Measurements from ENCODE around the gene RIMBP3B.
"Not testable (repeated sequence)": the region's sequence is repeated elsewhere in the genome, so short reads cannot be mapped to it uniquely, and the experiment has no call there.

The RIMBP3B gene

DNA sequence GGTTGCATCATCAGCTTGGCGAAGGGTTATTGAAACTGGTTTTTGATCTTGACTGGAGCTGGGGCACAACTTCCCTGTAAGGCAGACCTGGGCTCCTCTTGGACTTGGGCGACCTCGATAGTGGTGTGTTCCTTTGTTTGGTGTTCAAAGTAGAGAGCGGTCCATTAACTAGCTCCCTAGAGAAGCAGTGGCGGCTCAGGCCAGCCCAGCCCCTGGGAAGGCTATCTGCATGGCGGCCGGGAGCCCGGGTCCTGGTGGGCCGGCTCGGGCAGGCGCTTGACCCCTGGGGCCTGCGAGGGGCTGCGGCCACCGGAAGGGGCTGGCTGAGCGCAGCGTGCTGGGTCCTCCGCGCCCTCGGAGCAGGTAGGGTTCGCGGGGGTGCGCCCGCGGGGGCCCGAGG, 32.8 kb downstream of the RIMBP3B start:
- in situ Hi-C loops (cut with MboI; ENCODE audit: low sequenced_read_pairs), result not testable (repeated sequence)

DNA sequence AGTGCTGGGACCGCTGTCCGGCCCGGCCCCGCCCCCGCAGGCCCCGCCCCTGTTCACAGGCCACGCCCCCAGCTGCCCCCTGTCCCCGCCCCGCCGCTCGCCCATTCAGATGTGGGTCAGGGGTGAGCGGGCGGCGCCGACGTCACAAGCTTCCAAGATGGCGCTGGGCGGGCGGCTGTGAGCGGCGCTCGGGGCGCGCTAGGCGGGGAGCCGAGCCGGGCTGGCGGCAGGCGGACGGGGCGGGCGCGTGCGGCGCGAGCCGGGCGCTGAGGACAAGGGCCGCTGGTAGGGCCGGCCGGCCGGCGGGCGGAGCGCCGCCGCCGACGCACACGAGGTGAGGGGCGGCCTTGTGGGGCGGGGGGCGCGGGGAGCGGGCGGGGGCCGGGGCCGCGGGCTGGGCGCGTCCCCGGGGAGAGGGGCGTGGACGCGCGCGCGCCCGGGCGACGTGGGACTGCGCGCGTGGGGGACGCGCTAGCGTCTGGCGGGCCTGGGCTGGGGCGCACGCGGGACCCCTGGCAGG, 33.7 kb downstream of the RIMBP3B start, which contains the start of gene HIC2:
Gene HIC2 (plus strand): TSS at position 145 of the 520 bp plus-strand sequence. CDS start 25,461 bp downstream, outside the sequence.
- in situ Hi-C loops (cut with MboI; ENCODE audit: low sequenced_read_pairs), result not testable (repeated sequence)

DNA sequence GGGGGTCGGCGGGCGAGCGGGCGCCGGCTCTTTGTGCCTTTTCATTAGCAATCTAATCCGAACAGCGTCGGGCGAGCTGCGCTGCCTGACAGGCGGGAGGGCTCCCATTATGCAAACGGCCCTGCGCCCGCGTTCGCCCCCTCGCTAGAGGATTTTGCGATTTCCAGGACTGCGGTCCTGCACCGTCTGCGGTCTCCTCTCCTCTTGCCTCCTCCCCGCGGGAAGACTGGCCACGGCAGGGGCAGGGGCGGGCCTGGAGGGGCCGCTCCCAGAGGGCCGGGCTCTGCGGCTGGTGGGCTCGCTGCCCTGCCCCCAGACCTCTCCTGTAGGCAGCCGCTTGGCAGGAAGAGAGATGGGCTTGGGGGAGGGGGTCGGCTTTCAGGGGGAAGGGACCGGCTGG, 34.3 kb downstream of the RIMBP3B start:
- in situ Hi-C loops (cut with MboI; ENCODE audit: low sequenced_read_pairs), result not testable (repeated sequence)

DNA sequence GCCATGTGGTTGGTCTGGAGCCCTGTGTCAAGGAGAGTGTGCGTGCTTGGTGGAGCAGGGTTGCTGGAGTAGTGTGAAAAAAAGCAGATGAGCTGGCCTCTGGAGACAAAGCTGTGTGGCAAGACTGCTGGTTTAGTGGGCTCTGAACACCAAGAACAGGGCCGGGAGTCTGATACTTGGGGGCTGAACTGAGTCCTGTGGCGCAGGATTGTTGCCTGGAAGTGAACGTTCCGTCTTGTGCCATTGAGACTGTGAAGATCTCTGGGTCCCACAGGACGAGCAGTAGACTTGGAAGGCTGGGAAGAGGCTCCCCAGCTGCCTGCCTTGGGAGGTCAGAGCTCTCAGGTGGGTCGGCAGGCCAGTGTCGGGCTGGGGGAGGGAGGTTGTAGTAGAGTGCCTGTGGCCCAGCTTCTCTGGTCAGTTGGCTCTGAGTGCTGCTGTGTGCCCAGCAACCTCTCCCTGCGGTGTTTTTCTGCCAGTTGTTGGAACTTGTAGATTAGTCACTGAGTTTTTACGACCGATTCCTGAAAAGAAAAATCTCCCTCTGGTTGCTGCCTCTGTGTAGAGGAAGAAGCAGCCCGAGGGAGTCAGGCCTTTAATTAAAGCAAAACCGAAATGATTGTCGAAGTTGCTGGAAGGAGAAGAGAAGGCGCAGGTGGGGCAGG, 35.6 kb downstream of the RIMBP3B start:
- in situ Hi-C loops (cut with MboI; ENCODE audit: low sequenced_read_pairs), result not testable (repeated sequence)

DNA sequence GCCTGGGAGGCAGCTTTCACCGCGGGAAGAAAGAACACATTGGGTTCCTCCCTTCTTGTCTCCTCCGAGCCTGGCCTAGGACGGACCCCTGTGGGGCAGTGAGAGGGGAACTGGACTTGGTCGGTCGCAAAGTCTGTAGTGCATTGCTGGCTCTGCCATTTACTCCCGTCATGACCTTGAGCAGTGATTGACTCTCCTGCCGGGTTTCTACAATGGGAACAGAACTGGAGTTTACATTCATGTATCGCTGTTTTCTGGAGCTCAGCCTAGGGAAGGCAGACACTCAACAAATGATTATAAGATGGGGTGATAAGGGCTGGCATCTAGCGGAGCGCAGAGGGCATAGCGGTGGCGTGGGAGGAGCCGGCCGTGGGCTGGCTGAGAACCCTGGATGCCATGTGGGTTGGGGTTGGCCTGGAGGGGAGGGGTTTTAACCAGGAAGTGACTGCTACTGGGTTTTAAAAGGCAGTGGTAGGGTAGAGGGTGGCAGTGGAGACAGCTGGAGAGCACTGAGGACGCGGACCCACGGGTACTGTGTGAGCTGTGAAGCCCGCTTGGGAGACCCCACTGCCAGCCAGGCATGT, 36.7 kb downstream of the RIMBP3B start:
- in situ Hi-C loops (cut with MboI; ENCODE audit: low sequenced_read_pairs), result not testable (repeated sequence)

DNA sequence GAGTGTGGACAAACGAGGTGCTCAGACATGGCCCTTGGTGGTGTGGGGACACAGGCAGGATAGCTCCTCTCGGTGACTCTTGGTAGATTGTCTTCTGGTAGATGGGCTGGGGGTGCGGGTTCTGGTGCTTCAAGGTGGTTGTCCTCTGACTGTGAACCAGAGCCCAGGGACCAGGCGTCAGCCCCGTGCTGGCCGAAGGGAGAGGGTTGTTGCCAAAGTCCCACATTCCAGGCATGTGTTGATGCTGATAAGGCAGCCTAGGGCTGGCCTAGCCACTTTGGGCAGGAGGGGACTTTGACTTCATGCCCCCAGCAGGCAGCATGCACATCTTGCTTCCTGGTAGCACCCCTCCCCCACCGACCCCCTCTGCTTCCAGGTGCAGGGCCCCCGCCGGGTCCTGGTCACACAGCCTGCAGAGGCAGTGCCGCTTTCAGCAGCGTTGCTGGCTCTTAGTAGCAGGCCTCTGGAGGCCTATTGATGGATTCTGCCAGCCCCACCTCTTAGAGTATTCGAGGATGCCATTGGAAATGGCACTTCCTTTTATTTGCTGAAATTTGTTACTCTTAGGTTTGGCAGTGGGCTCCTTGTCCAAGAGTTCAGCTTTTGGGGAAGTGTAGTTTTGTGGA, 40.6 kb downstream of the RIMBP3B start:
- in situ Hi-C loops (cut with MboI; ENCODE audit: low sequenced_read_pairs), result not testable (repeated sequence)

DNA sequence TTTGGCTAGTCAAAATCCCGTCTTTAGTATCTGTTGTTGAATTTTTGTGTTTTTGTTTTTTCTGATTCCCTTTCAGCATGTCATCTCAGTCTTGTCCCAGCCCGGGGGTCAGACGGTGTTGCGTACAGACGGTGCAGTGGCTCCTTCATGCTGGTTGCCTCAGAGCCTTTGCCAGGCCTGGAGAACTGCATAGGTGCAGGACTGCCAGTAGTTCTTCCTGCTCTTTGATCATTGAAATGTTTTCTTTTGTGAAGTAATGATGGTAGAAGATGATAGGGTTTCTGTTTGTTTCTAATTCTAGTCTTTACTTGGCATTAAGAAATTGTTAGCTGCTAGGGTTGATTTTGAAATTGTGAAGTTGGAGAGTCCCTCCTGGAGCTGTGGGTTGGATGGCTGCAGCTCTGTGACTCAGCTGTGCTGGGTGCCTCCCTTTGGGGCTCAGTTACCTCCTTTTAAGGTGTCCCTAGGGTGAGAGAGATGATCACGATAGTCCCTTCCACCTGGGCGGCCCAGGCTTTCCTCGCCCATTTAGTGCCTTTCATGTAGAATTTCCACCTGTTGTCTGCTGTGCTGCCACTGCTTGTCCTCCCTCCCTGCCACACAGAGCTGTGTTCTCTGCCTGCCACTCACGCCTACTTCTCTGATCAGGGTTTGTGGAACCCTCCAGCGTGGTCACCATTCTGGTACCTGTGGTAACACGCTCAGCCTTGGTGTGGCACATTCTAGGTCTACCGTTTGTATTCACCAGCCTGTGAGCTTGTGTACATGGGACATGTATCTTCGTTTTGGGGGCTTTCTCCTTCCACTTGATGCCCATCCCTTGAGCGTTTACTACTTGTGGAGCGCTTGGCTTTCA, 51.1 kb downstream of the RIMBP3B start:
- in situ Hi-C loops (cut with MboI; ENCODE audit: low sequenced_read_pairs), result not testable (repeated sequence)

DNA sequence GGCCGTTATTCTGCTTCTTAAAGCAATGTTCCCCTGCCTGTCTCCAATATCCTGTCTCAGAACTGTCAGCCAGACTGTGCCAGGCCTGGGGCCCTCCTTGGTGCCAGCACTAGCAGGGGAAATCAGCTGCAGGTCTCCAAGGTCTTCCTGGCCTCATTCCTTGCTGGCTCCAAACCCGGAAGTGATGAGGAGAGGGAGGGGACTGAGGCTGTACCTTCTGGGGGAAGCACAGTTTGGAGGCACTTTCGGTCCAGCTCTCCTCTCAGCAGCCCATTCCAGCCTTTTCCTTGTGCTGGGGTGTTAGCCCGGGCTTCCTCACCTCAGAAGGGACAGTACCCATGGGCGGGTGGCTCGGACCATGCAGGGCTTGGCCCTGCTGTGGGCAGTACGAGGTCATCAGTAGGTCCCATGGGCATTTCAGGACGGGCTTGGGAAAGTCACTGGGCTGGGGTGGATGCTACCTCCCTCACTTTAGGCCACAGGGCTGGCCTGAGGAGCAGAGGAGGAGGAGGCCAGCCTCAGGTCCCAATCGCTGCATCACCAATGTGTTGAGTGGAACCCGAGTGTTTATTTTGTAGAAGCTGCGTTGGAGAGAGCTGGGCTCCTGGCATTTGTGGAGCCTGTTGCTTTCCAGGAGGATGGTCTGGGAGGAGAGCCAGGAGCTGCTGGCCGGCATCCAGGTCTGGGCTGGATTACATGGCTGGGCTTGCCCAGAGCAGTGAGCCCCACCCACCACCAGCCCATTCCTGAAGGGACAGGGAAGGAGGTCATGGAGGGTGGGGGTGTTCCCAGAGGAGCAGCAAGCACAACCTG, 52.7 kb downstream of the RIMBP3B start:
- in situ Hi-C loops (cut with MboI; ENCODE audit: low sequenced_read_pairs), result not testable (repeated sequence)

DNA sequence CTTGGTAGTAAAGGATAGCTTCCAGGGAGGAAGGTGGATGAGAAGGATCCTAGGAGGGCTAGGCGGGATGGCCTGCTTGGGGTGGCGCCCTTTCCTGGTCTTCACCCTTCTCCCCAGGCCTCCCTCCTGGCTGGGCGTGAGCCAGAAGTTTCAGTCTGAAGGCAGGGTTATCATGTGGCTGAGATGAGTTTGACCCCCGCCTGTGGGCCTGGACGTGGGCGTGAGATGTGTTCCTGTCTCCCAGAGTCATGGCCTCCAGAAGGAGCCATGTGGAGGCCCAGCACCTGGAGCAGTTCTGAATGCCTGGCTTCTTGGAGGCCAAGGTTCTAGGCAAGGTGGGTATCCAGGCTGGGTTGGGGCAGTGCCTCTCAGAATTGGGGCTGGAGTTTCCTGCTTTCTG, 54.5 kb downstream of the RIMBP3B start:
- in situ Hi-C loops (cut with MboI; ENCODE audit: low sequenced_read_pairs), result not testable (repeated sequence)
